Measurements from ENCODE around the gene HAPLN2. TPM values are rescaled to one million over a fixed set of nuclear protein-coding genes. Genes with fewer than 3 reads are reported as not detected.

Gene HAPLN2
- not detected in 2 replicates for total RNA-seq

GRCh38 chr1:156618853-156619581, at the start of gene HAPLN2:
Gene HAPLN2 (plus strand): TSS chr1:156619415. CDS start chr1:156623491, 4,076 bp downstream.

GRCh38 chr1:156571919-156572662, 47.1 kb upstream of the HAPLN2 start, which contains the start of gene IQGAP3:
Gene IQGAP3 (minus strand): TSS chr1:156572565. CDS start chr1:156572529, 36 bp downstream.

DNA sequence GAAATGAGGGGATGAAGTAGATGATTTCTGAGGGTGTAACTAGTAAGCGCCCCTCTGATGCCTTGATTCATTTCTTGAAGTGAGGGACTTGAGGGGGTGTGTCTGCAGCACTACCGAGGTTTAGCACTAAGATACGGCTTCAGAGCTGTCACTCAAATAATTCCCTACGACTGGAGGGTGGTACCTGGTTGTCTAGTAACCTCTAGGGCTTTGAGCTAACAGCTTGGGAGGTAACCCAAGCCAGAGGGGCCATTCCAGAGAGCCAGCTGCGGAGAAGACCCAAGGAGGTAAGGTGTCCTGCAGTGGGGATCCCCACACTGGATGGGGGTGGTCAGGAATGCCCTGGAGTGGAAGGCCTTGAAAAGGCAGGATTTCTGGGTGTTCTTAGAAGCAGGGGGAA, 39.7 kb upstream of the HAPLN2 start, which contains the start of gene TTC24:
TTC24 (plus strand) TSS at position 252 of the 400 bp plus-strand sequence. CDS start 1,642 bp downstream, outside the sequence.

DNA sequence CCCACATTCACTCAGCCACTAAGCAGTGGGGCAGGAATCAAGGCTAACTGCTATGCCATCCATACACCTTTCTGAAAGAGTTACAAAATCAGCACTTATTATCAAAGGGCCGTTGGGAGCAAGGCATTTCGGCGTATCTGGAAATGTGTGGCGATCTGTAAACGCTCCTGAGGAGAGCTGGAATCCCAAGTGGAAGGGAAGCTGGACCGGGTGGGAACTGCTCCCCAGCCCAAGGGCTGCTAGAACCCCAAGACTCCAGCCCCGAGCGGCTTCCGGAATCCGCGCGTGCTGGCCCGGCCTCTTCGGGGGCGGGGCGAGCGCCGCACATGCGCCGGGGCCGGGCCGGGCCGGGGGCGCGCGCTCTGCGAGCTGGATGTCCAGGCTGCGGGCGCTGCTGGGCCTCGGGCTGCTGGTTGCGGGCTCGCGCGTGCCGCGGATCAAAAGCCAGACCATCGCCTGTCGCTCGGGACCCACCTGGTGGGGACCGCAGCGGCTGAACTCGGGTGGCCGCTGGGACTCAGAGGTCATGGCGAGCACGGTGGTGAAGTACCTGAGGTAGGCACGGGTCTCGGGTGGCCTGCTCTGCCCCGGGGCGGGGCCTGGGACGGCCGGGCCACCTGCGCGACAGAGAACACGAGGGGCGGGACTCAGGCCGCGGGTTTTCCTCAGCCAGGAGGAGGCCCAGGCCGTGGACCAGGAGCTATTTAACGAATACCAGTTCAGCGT, 27.6 kb upstream of the HAPLN2 start, which contains the start of gene NAXE:
NAXE (plus strand) TSS at position 345 of the 726 bp plus-strand sequence; CDS start at position 374, 29 bp downstream.

DNA sequence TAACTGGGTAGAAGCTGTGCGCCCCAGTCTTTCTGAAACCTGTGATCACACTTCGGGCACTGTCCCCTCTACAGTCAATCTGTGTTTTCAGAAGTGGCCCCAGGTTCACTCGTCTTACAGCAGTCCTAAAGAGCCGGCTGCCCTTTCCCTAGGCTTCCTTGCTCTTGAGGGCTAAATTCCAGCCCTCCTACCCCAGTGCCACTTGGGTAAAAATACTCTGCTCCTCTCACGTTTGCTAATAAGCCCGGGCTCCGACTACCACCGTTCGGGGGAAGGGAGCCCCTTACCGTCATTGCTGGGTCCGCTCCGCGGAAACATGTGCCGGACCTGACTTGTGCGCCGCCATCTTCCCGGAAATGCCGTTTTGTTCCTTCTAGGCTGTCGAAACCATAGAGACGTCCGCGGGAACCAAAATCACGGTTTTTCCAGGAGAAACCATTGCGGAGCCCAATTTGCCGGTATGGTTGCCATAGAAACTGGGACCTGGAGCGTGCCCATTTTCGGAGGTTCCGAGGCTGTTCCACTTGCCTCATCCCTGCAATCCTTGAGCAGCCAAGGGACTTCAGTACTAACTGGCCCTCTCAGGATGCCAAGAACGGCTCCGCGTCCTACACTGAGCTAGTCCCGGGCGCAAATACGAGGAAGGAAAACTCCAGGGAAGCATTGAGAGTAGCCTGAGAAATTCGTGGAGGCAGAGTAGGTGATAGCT, 17.9 kb upstream of the HAPLN2 start, which contains the start of gene GPATCH4:
GPATCH4 (minus strand) TSS at position 358 of the 709 bp plus-strand sequence.

GRCh38 chr1:156641761-156642264, 22.6 kb downstream of the HAPLN2 start, which contains the start of gene BCAN:
Gene BCAN (plus strand): TSS chr1:156642117. CDS start chr1:156646055, 3,938 bp downstream.

Other genes starting within 250 kb of the HAPLN2 start
- gene MEF2D, start 118.6 kb upstream of the HAPLN2 start, total RNA-seq, result 15.3 and 20.8 TPM in 2 replicates
- 4.3 and 18.7 TPM in 2 replicates for gene IQGAP3, start 46.9 kb upstream of the HAPLN2 start, total RNA-seq
- gene TTC24, start 39.7 kb upstream of the HAPLN2 start, total RNA-seq, result not detected in 2 replicates
- gene NAXE, start 27.6 kb upstream of the HAPLN2 start, total RNA-seq, result 35.7 and 82.3 TPM in 2 replicates
- 5.9 and 18.8 TPM in 2 replicates for gene GPATCH4, start 17.9 kb upstream of the HAPLN2 start, total RNA-seq
- gene BCAN, start 22.7 kb downstream of the HAPLN2 start, total RNA-seq, result under 0.01 TPM in 1 of 2 replicates, not detected in the other
- 0.65 and 2.7 TPM in 2 replicates for gene NES, start 58.0 kb downstream of the HAPLN2 start, total RNA-seq
- gene CRABP2, start 86.2 kb downstream of the HAPLN2 start, total RNA-seq, result 129 and 609 TPM in 2 replicates
- gene METTL25B, start 109.1 kb downstream of the HAPLN2 start, total RNA-seq, result 14.5 and 20.4 TPM in 2 replicates
- 31.1 and 34.2 TPM in 2 replicates for gene ISG20L2, start 109.4 kb downstream of the HAPLN2 start, total RNA-seq
- 11.8 and 26.8 TPM in 2 replicates for gene MRPL24, start 121.7 kb downstream of the HAPLN2 start, total RNA-seq
- gene HDGF, start 132.3 kb downstream of the HAPLN2 start, total RNA-seq, result 148 and 194 TPM in 2 replicates
- 21.2 and 34.5 TPM in 2 replicates for gene PRCC, start 148.1 kb downstream of the HAPLN2 start, total RNA-seq
- 1.2 TPM in 1 of 2 replicates, not detected in the other for gene SH2D2A, start 197.4 kb downstream of the HAPLN2 start, total RNA-seq
- under 0.01 TPM in 1 of 2 replicates, not detected in the other for gene INSRR, start 239.7 kb downstream of the HAPLN2 start, total RNA-seq
- gene NTRK1, start 241.4 kb downstream of the HAPLN2 start, total RNA-seq, result under 0.01 TPM in 1 of 2 replicates, not detected in the other

Data from placental epithelial cell (primary cell).